LNCaP clone FGC (cell line): ENCODE measurements around the gene ENHO.

Experiments
- DNase-seq: peaks from one replicate; pipeline ENCODE4 v3.0.0-alpha.2; 2011; ENCODE audit warnings: low read depth
- H3K4me3 ChIP-seq: 2 replicates; pipeline ENCODE4 v1.5.1; 2011; ENCODE audit warnings: mild to moderate bottlenecking, low read depth, low read length, control low read depth
- TF ChIP-seq, protein P1 (sequence below): IDR thresholded peaks from 2 replicates; pipeline ENCODE4 v1.5.1; 2012; ENCODE audit warnings: mild to moderate bottlenecking; ENCODE audit not compliant: control insufficient read depth, insufficient read depth; ENCODE audit errors: extremely low read depth

ENHO gene

DNA sequence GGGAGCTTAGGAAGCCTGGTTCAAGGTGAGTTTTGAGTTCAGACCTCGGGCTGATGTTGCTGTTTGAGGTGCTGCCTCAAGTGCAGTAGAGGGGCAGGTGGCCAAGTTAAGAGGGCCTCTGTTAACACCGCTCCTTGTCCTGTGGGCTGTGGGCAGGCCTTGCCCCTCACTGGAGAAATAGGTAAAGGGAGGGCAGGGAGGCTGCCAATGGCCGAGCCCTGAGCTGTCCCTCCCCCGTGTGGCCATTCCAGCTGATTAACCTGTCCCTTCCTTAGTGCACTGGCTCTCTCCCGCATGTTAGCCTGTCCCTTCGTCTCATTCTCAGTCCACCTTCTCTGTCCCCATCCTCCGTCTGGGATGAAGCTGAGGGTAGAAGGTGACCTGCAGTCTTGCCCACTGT is 45.3 kb upstream of the ENHO start:
- no peak overlapping the region for H3K4me3 ChIP-seq
- TF ChIP-seq, protein P1, sequence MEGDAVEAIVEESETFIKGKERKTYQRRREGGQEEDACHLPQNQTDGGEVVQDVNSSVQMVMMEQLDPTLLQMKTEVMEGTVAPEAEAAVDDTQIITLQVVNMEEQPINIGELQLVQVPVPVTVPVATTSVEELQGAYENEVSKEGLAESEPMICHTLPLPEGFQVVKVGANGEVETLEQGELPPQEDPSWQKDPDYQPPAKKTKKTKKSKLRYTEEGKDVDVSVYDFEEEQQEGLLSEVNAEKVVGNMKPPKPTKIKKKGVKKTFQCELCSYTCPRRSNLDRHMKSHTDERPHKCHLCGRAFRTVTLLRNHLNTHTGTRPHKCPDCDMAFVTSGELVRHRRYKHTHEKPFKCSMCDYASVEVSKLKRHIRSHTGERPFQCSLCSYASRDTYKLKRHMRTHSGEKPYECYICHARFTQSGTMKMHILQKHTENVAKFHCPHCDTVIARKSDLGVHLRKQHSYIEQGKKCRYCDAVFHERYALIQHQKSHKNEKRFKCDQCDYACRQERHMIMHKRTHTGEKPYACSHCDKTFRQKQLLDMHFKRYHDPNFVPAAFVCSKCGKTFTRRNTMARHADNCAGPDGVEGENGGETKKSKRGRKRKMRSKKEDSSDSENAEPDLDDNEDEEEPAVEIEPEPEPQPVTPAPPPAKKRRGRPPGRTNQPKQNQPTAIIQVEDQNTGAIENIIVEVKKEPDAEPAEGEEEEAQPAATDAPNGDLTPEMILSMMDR: no peak
- DNase-seq: no peak

GRCh38 chr9:34566972-34567371 is 44.2 kb upstream of the ENHO start:
- DNase-seq: no peak
- TF ChIP-seq, protein P1: no peak
- H3K4me3 ChIP-seq: no peak overlapping the region

DNA sequence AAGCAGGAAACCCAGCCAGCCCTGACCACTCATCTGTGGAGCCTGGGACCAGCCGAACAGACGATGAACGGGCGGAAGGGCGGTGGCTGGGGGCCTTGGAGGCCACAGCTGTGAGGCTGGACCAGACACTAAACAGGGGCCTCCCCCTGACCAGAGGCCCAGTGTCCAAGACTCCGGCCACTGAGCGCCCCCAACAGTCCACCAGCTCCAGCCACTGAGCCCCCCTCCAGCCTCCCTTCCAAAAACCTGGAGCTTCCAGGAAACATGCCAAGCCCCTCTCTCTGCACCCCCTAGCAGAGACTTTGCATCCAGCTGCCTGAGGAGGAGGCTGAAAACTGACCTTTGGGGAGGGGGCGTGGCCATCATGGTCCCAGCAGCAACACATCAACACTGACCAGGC is 43.5 kb upstream of the ENHO start:
- DNase-seq: no peak
- TF ChIP-seq, protein P1: no peak
- no peak overlapping the region for H3K4me3 ChIP-seq

DNA sequence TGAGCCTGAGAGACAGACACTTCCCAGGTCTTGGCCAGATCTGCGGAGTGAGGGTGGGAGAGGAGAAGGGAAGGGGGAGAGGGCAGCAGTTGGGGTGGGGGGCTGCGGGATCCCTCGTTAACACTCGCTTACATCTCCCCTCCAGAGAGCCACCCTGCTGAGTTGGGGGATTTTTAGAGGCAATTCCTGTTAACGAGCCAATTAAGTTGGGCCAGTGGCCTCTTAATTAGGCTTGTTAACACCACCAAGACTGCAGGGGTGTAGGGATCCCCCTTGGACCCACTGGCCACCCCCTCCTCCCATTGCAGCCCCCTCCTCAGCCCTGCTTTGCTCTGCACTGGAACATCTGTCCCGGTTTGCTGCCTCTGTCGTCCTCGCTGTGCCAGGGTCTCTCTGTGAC is 43.1 kb upstream of the ENHO start:
- no peak for DNase-seq
- TF ChIP-seq, protein P1: no peak
- H3K4me3 ChIP-seq: no peak overlapping the region

- H3K4me3 ChIP-seq: no peak overlapping the region
- no peak for DNase-seq
- TF ChIP-seq, protein P1: no peak
These were observed 41.8 kb upstream of the ENHO start for GRCh38 chr9:34564617-34565016.

DNA sequence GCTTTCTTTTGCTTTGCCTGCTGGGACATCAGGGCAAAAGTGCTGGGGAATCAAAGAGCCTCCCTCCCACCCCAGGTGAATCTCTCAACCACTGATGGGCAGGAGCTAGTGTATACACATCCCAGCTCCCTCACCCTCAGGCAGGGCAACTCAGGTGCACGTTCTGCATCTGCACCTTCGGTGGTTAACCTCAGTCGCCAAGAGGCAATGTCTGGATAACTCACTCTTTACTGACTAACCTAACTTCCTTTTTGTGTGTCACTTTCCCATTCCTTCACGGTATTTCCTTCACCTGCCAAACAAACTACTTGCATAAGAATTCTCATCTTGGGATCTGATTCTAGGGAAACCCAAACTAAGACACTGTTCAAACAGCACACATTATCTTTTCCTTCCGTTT is 40.5 kb upstream of the ENHO start:
- no peak for DNase-seq

More for the DNA sequence above, 40.5 kb upstream of the ENHO start:
- H3K4me3 ChIP-seq: no peak overlapping the region
- TF ChIP-seq, protein P1: no peak
